MM.1S (cell line): Measurements from ENCODE around the gene FGF19.

Experiments
- CTCF ChIP-seq: fragments of 300-600 bp; sonication (generic); IDR thresholded peaks from 2 replicates; pipeline ENCODE4 v1.5.1; 2016; ENCODE audit warnings: antibody characterized with exemption, low read length, mixed read lengths
- EZH2phosphoT487 ChIP-seq: fragments of 300-600 bp; sonication (generic); IDR thresholded peaks from 2 replicates; pipeline ENCODE4 v1.6.1; 2018; ENCODE audit warnings: antibody characterized with exemption, low read length

- TF ChIP-seq CTCF (no peak), EZH2phosphoT487 (no peak)
Measured at GRCh38 chr11:69674267-69674885, 29.4 kb downstream of the FGF19 start.
